NCI-H774 (cell line): Measurements from ENCODE around the gene ZFAND3.
"Not testable (repeated sequence)": the region's sequence is repeated elsewhere in the genome, so short reads cannot be mapped to it uniquely, and the experiment has no call there.

ENCODE experiments used
- DNase-seq: peaks from one replicate; lab custom pipeline; 2025; lab: John Stamatoyannopoulos, UW

Gene ZFAND3

DNA sequence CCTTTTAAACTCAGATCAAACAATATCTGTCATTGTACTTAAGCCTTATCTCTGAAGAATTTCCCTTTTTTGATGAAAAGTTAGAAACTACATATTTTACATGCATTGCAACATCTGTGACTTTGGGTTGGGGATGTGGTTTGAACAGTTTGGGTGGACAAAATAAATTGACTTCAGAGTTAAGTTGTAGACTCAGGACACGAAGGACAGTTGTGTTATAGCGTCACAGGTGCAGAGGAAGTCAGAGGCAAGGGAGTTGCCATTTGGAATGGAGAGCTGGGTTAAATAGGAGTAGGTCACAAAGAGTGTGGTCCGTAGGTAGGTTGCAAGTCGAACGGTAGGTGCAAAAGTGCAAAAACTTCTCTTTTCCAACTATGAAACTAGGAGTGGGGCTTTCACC is 46.0 kb downstream of the ZFAND3 start:
- DNase-seq = no peak

DNA sequence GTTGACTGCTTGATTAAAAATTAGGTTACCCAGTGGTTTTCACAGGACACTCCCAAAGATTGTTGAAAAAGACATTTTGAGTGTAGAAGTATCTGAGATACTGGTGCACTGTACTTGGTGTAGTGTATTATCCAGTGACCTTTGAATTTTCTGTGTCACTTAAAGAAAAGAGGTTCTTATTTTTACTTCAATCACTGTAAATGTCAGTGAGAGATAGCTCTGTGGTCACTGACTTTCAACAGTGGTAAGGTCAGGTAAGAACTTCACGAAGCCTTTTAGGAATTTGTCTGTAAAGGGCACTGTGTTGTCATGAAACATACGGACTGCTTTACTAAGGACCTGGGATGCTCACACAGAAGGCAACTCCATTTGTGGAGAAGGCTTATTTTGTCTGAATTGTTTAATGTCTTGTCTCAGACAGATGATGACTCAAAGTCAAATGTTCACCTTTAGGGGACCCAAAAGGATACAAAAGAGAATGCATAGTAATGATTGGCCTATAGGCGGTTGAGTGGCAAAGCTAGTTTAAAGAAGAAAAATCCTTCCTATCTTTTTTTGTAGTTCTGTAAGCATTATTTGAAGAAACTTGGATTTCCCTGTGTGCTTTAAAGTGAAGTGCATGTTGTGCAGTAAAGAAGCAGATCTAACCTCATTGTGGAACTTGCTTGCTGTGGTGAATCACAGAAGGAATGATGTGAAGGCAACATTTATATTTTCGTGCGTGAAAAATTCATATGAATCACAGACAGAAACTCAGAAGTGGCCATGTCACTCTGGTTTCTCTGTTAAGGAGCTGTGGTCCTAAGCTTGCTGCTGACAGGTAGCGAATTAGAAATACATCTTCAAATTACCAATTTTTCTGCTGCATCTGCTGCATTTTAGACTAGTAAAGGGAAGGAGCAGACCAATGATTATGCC is 47.3 kb downstream of the ZFAND3 start:
- no peak for DNase-seq

DNA sequence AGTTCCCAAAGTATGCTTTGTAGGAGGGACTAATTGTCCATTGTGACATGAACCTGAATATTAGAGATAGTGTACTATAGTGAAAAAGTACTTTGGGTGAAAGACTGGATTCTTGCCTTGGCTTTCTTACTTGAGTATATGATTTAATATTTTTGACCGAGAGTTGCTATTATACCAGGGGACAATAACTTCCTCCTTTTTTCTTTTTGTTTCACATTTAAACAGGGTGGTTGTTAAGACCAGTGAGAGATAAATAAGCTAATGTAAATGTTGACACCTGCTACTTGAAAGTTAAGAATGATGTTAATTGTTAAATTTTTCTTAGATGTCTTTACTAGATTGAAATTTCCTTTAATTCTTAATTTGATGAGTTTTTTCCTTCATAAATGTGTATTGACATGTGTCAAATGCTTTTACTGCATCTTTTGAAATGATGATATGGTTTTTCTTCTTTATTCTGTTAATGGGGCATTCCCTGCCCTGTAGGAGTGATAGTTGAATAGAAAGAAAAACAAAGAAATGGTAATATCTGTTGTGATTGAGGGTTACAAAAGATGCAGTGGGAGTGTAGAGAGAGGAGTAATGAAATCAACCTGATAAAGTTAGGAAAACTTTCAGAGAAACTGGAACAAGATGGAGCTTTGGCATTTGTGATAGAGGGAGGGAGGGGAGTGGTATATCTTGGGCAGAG is 48.4 kb downstream of the ZFAND3 start:
- DNase-seq = no peak

DNA sequence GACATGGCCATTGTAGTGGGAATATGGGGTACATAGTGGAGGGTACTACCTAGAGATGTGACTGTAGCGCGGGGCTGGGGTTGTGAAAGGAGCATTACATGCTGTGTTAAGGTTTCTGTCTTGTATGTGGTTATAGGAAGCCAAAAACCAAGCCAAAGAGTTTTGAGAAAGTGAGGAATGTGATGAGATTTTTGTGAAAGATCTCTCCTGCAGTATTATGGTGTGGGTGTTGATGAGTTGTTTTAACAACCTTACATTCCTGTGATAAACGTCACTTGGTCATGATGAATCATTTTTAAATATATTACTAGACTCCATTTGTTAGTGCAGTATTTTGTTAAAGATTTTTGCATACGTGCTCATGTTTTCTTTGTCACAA is 48.9 kb downstream of the ZFAND3 start:
- no peak for DNase-seq

DNA sequence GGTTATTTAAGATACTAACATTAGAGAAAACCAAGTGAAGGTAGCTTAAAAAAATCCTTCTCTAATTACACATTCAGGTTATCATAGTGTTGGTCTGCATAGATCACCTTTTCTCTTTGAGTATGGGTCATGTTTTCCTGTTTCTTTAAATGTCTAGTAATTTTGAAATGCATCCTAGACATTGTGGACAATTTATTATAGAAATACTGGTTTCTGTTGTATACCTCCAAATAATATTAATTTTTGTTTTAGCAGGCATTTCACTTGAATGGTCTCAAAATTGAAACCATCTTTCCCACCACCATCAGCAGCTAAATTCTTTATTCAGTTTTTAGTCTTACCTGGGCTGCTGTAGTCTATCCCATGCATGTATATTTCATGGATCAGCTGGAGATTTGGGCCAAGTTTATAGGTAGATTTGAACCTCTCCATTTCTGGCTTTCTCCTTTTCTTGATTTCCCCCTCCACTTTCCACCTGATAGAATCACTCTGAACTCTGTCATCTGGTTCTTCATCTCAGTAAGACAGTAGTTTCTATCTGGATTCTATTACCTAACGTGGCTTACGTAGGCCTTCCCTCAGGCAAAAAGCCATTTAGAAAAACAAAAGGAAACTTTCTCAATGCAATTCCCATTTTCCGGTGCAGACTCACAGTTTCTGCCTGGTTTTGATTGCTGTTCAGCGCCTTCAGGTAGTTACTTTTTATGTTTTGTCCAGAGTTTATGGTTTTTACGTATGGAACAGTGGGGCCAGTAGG is 52.3 kb downstream of the ZFAND3 start:
- no peak for DNase-seq

GRCh38 chr6:37872373-37872745 is 52.8 kb downstream of the ZFAND3 start:
- DNase-seq = no peak

GRCh38 chr6:37874726-37875125 is 55.2 kb downstream of the ZFAND3 start:
- DNase-seq = no peak

DNA sequence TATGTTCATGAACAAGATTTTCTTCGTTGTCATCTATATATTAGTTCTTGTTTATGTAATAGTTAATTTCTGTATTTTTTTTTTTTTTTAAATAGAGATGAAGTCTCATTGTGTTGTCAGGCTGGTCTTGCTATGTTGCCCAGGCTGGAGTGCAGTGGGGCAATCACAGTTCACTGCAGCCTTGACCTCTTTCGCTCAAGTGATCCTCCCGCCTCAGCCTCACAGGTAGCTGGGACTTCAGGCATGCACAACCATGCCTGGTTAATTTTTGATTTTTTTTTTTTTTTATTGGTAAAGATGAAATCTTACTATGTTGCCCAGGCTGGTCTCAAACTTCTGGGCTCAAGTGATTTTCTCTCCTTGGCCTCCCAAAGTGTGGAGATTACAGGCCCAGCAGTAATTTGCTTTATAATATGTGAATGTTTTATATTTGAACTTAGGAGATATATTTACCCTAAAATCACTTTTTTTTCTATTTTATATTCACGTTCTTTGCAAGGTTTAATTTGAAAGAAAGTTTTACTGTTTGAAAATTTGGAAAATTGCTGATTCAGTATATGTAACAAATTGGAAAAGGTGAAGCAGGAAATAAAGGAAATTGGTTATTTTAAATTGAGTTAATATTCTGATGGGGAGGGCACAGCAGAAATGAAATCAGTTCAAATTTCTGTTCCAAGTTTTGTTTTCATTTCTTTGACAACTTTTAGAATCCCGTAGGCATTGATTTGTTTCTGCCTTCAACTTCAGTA is 56.2 kb downstream of the ZFAND3 start:
- DNase-seq = no peak

- no peak for DNase-seq
Observed at GRCh38 chr6:37876843-37877242, 57.3 kb downstream of the ZFAND3 start.

- no peak for DNase-seq
Observed at GRCh38 chr6:37877373-37878149, 58.0 kb downstream of the ZFAND3 start.

DNA sequence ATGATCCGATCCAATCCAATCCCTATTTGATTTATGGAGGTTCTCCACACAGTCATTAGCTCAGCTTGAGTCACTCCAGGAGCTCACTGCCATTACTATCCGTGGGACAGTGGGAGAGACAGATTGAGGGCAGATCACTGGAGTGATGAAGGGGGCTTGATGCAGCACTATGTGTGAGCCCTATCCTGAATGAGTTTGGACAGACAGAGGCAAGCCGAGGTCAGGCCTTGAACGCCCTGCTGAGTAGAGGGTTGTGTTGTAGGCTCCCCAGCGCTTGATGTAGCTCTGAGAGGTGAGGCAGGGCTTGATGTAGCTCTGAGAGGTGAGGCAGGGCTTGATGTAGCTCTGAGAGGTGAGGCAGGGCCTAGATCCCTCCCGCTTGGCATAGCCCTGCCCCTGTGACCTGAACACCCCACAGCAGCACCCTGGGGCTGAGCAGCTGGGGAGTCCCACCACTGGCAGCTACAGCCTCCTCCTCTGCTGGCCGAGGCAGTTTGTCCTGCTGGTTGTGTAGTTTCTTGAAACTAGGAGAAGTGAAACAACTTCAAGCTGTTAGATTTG is 58.7 kb downstream of the ZFAND3 start:
- DNase-seq = no peak

DNA sequence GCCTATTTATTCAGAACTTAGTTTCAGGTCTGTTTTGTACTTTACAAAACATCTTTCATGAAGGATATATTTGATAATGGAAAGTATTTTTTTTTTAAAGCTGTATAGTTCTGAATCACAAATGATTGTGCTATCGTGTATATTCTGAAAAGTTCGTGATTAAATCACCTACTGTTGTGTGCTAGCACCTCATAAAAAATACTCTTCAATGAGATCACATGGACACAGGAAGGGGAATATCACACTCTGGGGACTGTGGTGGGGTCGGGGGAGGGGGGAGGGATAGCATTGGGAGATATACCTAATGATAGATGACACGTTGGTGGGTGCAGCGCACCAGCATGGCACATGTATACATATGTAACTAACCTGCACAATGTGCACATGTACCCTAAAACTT is 61.1 kb downstream of the ZFAND3 start:
- DNase-seq = not testable (repeated sequence)

- DNase-seq = no peak
Observed at GRCh38 chr6:37882292-37882691, 62.8 kb downstream of the ZFAND3 start.

- no peak for DNase-seq
Observed at GRCh38 chr6:37882724-37883413, 63.3 kb downstream of the ZFAND3 start.

DNA sequence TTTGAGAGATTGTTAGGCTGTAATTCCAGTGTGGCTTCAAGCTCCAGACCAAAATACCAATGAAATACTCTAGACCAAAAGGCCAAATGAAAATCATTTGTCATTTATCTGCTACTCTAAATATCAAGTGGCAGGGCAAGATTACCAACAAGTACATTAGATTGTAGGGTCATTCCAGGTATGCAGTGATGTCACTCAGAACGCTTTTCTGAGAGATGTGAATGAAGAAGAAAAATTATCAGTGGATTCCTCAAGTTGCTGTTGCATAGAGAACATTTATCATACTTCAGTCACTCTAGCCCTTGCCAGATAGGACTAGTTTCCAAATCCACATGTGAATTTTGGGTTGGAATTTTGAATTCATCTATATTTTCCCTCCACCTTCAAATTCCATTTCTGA is 65.0 kb downstream of the ZFAND3 start:
- no peak for DNase-seq

- DNase-seq = no peak
Observed at GRCh38 chr6:37889051-37889450, 69.5 kb downstream of the ZFAND3 start.

DNA sequence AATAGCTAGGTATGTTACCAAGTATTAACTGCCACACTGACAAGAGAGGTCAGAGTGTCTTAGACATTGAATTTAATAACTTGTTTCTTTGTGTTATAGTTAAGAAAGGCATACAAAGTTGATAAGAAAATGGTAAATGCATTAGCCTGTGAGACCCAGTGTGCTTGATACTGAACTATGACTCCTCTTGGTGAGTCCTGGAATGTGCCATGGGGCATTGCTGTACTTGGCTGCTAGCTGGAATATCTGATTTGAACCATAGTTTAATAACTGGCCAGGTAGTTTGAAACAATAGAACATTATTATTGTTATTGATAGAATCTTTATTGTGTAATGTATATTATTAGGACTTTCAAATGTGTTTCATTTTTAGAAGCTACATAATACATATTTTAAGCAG is 70.0 kb downstream of the ZFAND3 start:
- no peak for DNase-seq

DNA sequence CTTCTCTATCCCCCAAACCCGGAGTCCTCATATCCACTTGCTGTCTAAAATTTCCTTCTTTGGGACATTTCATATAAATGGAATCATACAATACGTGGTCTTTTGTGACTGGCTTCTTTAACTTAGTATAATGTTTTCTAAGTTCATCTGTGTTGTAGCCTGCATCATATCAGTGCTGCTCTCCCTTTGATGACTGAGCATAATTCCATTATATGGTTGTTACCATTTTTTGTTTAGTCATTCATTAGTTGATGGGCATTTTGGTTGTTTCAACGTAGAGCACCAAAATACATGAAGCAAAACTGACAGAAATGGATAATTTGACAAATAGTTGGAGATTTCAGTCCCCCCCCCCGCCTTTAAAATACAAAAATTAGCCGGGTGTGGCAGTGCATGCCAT is 71.5 kb downstream of the ZFAND3 start:
- DNase-seq = no peak

GRCh38 chr6:37893257-37893656 is 73.7 kb downstream of the ZFAND3 start:
- no peak for DNase-seq

GRCh38 chr6:37893734-37894133 is 74.2 kb downstream of the ZFAND3 start:
- DNase-seq = not testable (repeated sequence)
